A549 (cell line): Measurements from ENCODE around the gene PRRX2. TPM values are rescaled to one million over a fixed set of nuclear protein-coding genes. Genes with fewer than 3 reads are reported as not detected.

ENCODE experiments used
- ATAC-seq, 2 experiments: fragments of 200-7000 bp in 1 of 2; fragments of >200 bp in 1 of 2; cut with Nextera tagmentation in 1 of 2; cut with Tn5 transposase in 1 of 2; 3 replicates each; pipeline versions ENCODE4 v1.8.0 to v1.9.1; 2018 to 2020; ENCODE audit warnings: mild to moderate bottlenecking in 1 of 2, moderate library complexity in 1 of 2
- CTCF ChIA-PET: fragments of 300-600 bp; sonication (Branson Sonifier 250); formaldehyde crosslinking; extraction: SDS; loops from one replicate; lab custom pipeline; 2021; ENCODE audit warnings: antibody characterized with exemption, inconsistent platforms; lab: Yijun Ruan, JAX
- POLR2A ChIA-PET: fragments of 350-600 bp; formaldehyde crosslinking; extraction: SDS; loops from one replicate; lab custom pipeline; 2021; ENCODE audit warnings: antibody characterized with exemption, inconsistent platforms; lab: Yijun Ruan, JAX
- DNase-seq, 2 experiments: peaks; one replicate each; pipeline versions ENCODE4 v3.0.0 to v3.0.0-alpha.2; 2011 to 2016; ENCODE audit warnings: low read depth in 1 of 2, low spot score in 1 of 2
- FAIRE-seq: peaks from 2 replicates; lab custom pipeline; 2011; peaks lifted over from hg19 to GRCh38; lab: Jason Lieb, UNC
- H3K27ac ChIP-seq, 2 experiments: fragments of >200 bp; sonication (Bioruptor Twin); formaldehyde crosslinking; 3 replicates each; pipeline ENCODE4 v1.5.1; 2016 to 2017
- H3K4me1 ChIP-seq: fragments of >200 bp; sonication (Bioruptor Twin); formaldehyde crosslinking; 3 replicates; pipeline ENCODE4 v1.6.1; 2016
- H3K4me2 ChIP-seq: fragments of >200 bp; sonication (Bioruptor Twin); formaldehyde crosslinking; 3 replicates; pipeline ENCODE4 v1.6.1; 2016
- H3K4me3 ChIP-seq: fragments of >200 bp; sonication (Bioruptor Twin); formaldehyde crosslinking; 3 replicates; pipeline ENCODE4 v1.5.1; 2016
- H3K9me3 ChIP-seq: fragments of >200 bp; sonication (Bioruptor Twin); formaldehyde crosslinking; 3 replicates; pipeline ENCODE4 v1.6.1; 2016
- CHD2 ChIP-seq: fragments of 150-350 bp; IDR thresholded peaks from 2 replicates; pipeline ENCODE4 v1.6.1; 2014; ENCODE audit warnings: low read length; ENCODE audit not compliant: partially characterized antibody
- EHF ChIP-seq: fragments of 250-450 bp; sonication (Bioruptor Pico); IDR thresholded peaks from 2 replicates; pipeline ENCODE4 v1.5.0; 2020; ENCODE audit warnings: mild to moderate bottlenecking
- EHMT2 ChIP-seq: fragments of 200-600 bp; sonication (generic); IDR thresholded peaks from 2 replicates; pipeline ENCODE4 v1.6.1; 2016; ENCODE audit warnings: antibody characterized with exemption, low read depth, mild to moderate bottlenecking, moderate library complexity
- FOSL2 ChIP-seq, 2 experiments: fragments of 450-650 bp in 1 of 2; fragments of >200 bp in 1 of 2; sonication (Bioruptor Twin) in 1 of 2; formaldehyde crosslinking; IDR thresholded peaks; 2 replicates each; pipeline versions ENCODE4 v1.5.0 to v1.6.1; 2016 to 2020; ENCODE audit warnings: mild to moderate bottlenecking in 1 of 2, moderate library complexity in 1 of 2
- HOXB13 ChIP-seq: fragments of 250-450 bp; sonication (Bioruptor Pico); IDR thresholded peaks from 2 replicates; pipeline ENCODE4 v1.5.0; 2020; ENCODE audit warnings: low read depth, mild to moderate bottlenecking, moderate library complexity
- JUNB ChIP-seq: fragments of >200 bp; sonication (Bioruptor Twin); formaldehyde crosslinking; IDR thresholded peaks from 2 replicates; pipeline ENCODE4 v1.6.1; 2016
- KDM5A ChIP-seq: fragments of 200-600 bp; sonication (generic); IDR thresholded peaks from 2 replicates; pipeline ENCODE4 v1.6.1; 2016; ENCODE audit warnings: antibody characterized with exemption, mild to moderate bottlenecking
- MAFK ChIP-seq: fragments of 450-650 bp; IDR thresholded peaks from 2 replicates; pipeline ENCODE4 v1.6.1; 2014; ENCODE audit not compliant: partially characterized antibody
- MYC ChIP-seq: IDR thresholded peaks from 2 replicates; pipeline ENCODE4 v1.6.1; 2012; ENCODE audit warnings: mild to moderate bottlenecking, inconsistent platforms, low read length, improper control_type of control experiment, borderline replicate concordance
- NFE2L2 ChIP-seq: fragments of 150-350 bp; conservative IDR thresholded peaks from 2 replicates; pipeline ENCODE4 v1.6.1; 2014; ENCODE audit warnings: low read length
- NR3C1 ChIP-seq: fragments of >200 bp; sonication (Bioruptor Twin); formaldehyde crosslinking; IDR thresholded peaks from 3 replicates; pipeline ENCODE4 v1.6.1; 2017
- POLR2A ChIP-seq: IDR thresholded peaks from 2 replicates; pipeline ENCODE4 v1.6.1; 2012; ENCODE audit warnings: mild to moderate bottlenecking, low read length
- POLR2AphosphoS2 ChIP-seq: conservative IDR thresholded peaks from 2 replicates; pipeline ENCODE4 v1.6.1; 2012; ENCODE audit warnings: low read length, improper control_type of control experiment, inconsistent platforms
- RAD21 ChIP-seq, 2 experiments: fragments of >200 bp in 1 of 2; sonication (Bioruptor Twin) in 1 of 2; formaldehyde crosslinking in 1 of 2; IDR thresholded peaks in 1 of 2; conservative IDR thresholded peaks in 1 of 2; 2 replicates in 1 of 2; 3 replicates in 1 of 2; pipeline ENCODE4 v1.6.1; 2012 to 2018; ENCODE audit warnings: inconsistent platforms in 1 of 2
- RARB ChIP-seq: fragments of 250-450 bp; sonication (Bioruptor Pico); IDR thresholded peaks from 2 replicates; pipeline ENCODE4 v1.8.0; 2021; ENCODE audit warnings: mild to moderate bottlenecking, moderate library complexity
- SREBF2 ChIP-seq: fragments of 450-650 bp; IDR thresholded peaks from 2 replicates; pipeline ENCODE4 v1.6.1; 2014; ENCODE audit warnings: mild to moderate bottlenecking, moderate library complexity
- TP53 ChIP-seq: fragments of 250-450 bp; sonication (Bioruptor Pico); IDR thresholded peaks from 2 replicates; pipeline ENCODE4 v1.5.0; 2021; ENCODE audit warnings: mild to moderate bottlenecking, moderate library complexity
- whole genome bisulfite sequencing: methylation state at CpG from one replicate; pipeline ENCODE4 v1.1.6; 2017; ENCODE audit errors: missing lambda C conversion rate; 5-methylcytosine and 5-hydroxymethylcytosine counted together
- polyA plus RNA-seq, 4 experiments: library from polyadenylated mRNA; depleted of rRNA in 3 of 4; stranded (reverse); fragments of >200 nt; fragmentation: RNase III in 1 of 4; extraction: RNeasy Plus Mini Kit Qiagen cat#74134 plus additional on column Dnase treatment in 1 of 4; gene quantifications; 2 replicates in 3 of 4; 3 replicates in 1 of 4; pipeline ENCODE4 v1.2.3, GENCODE V29; 2011 to 2017
- TF ChIP-seq, protein P1 (sequence below): IDR thresholded peaks from 2 replicates; pipeline ENCODE4 v1.6.1; 2012
- TF ChIP-seq, protein P2 (sequence below): fragments of 250-450 bp; sonication (Bioruptor Pico); IDR thresholded peaks from 2 replicates; pipeline ENCODE4 v1.5.0; 2021; ENCODE audit warnings: mild to moderate bottlenecking, moderate library complexity, borderline replicate concordance
- TF ChIP-seq, protein P3 (sequence below): fragments of >200 bp; sonication (Bioruptor Twin); formaldehyde crosslinking; IDR thresholded peaks from 3 replicates; pipeline ENCODE4 v1.5.1; 2016
- TF ChIP-seq, protein P4 (sequence below): IDR thresholded peaks from 2 replicates; pipeline ENCODE4 v1.6.1; 2012; ENCODE audit warnings: low read depth, borderline replicate concordance
- TF ChIP-seq, protein P5 (sequence below): fragments of >200 bp; sonication (Bioruptor Twin); formaldehyde crosslinking; IDR thresholded peaks from 3 replicates; pipeline ENCODE4 v1.6.1; 2016

The PRRX2 gene
- polyA plus RNA-seq, 2 of the 4 experiments (the other 2 are of a cell fraction), result 0.90 to 2.7 TPM

DNA sequence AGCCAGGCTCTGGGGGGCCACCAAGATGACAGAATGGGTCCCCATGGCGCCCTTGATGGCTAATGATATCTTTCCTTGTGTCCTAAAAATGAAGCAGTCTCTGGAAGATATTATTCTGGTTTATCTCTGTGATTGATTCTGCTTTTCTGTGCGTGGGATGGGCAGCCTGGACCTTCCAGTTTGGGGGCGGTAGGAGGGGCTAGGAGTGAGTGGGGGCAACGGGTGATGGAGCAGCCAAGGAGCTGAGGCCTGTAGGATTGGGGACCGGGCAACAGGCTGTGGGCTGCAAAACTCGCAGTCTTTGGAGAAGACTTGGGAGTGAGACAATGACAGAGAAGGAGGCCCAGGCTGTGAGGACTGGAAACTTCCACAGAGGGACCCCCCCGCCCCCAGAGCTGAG lies 8.8 kb downstream of the PRRX2 start:
- no peak for ATAC-seq
- TF ChIP-seq EHF (CRISPR knock-in tag), result no peak
- no peak for TF ChIP-seq MAFK
- TF ChIP-seq HOXB13 (CRISPR knock-in tag), result no peak
- TF ChIP-seq, protein P1, sequence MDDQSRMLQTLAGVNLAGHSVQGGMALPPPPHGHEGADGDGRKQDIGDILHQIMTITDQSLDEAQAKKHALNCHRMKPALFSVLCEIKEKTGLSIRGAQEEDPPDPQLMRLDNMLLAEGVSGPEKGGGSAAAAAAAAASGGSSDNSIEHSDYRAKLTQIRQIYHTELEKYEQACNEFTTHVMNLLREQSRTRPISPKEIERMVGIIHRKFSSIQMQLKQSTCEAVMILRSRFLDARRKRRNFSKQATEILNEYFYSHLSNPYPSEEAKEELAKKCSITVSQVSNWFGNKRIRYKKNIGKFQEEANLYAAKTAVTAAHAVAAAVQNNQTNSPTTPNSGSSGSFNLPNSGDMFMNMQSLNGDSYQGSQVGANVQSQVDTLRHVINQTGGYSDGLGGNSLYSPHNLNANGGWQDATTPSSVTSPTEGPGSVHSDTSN, result no peak
- WGBS, result 72% methylated on average over 7 of the region's 7 CpGs
- H3K4me3 ChIP-seq, result no peak overlapping the region
- no peak for DNase-seq
- H3K9me3 ChIP-seq, result no peaks in the 10 kb centered on the region
- no peak overlapping the region for H3K27ac ChIP-seq
- no peak overlapping the region for H3K4me2 ChIP-seq
- CTCF ChIA-PET, result interaction anchor here (1.1 to 4.5 kb wide), 8 partner anchors 12 to 116 kb away, joined by 3 to 22 read pairs (median 4); no protein-coding TSS in a partner anchor
- H3K4me1 ChIP-seq, result no peaks in the 10 kb centered on the region
- FAIRE-seq, result no peak
- POLR2A ChIA-PET, result no interaction called here

DNA sequence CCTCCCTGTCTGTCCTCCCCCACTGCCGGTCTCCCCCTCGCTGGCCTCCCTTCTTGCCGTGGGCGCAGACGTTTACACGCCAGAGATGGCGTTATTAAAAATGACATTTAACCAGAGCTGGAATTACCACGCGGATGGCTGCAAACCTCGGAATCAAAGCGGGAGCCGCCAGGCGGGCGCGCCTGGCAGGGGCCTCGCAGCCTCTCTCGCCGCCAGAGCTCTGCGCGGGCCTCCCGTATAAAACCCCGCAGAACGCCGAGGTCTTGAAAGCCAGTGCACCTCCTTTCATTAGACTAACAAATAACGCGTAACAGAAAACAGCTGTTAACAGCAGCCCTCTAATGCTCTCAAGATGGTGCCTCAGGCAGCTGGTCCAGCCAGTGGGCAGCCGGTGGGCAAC lies 10.2 kb downstream of the PRRX2 start:
- WGBS, result 92% methylated on average over 23 of the region's 27 CpGs
- no peak for FAIRE-seq
- Histone ChIP-seq H3K4me2 (no peak overlapping the region), H3K9me3 (no peaks in the 10 kb centered on the region), H3K27ac (no peak overlapping the region), H3K4me3 (no peak overlapping the region), H3K4me1 (no peaks in the 10 kb centered on the region)
- ChIA-PET POLR2A (no interaction called here), CTCF (interaction anchor here (0.5 to 4.5 kb wide), 8 partner anchors 10 to 108 kb away, joined by 3 to 22 read pairs (median 6); no protein-coding TSS in a partner anchor)
- ATAC-seq, result no peak
- TF ChIP-seq NFE2L2, result no peak
- TF ChIP-seq, protein P2, sequence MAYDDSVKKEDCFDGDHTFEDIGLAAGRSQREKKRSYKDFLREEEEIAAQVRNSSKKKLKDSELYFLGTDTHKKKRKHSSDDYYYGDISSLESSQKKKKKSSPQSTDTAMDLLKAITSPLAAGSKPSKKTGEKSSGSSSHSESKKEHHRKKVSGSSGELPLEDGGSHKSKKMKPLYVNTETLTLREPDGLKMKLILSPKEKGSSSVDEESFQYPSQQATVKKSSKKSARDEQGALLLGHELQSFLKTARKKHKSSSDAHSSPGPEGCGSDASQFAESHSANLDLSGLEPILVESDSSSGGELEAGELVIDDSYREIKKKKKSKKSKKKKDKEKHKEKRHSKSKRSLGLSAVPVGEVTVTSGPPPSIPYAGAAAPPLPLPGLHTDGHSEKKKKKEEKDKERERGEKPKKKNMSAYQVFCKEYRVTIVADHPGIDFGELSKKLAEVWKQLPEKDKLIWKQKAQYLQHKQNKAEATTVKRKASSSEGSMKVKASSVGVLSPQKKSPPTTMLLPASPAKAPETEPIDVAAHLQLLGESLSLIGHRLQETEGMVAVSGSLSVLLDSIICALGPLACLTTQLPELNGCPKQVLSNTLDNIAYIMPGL (CRISPR knock-in tag), result no peak
- no peak for TF ChIP-seq RARB (CRISPR knock-in tag)
- no peak for TF ChIP-seq JUNB
- no peak for TF ChIP-seq EHF (CRISPR knock-in tag)
- DNase-seq, result no peak

DNA sequence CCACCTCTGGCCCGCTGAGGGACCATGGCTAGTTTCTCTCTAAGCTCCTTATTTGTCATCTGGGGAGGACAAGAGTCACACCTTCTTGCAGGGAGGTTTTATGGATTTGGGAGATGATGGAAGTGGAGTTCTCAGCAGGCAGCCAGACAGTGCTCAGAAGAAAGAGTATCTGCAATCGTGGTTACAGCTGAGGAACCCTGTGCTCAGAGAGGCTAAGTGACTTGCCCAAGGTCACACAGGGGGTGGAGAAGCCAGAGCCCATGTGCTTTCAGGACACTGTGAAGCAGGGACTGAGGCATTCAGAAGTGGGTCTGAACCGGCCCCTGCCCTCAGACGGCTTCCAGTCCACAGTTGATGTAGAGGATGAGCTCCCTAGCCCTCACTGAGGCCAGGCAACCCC lies 10.8 kb downstream of the PRRX2 start:
- H3K27ac ChIP-seq, result no peak overlapping the region
- ATAC-seq, result no peak
- POLR2A ChIA-PET, result no interaction called here

More for the DNA sequence above, 10.8 kb downstream of the PRRX2 start:
- no peaks in the 10 kb centered on the region for H3K4me1 ChIP-seq
- FAIRE-seq, result no peak
- WGBS, result 68% methylated on average over 4 of the region's 4 CpGs
- CTCF ChIA-PET, result interaction anchor here (0.5 to 4.5 kb wide), 8 partner anchors 25 to 1710 kb away, joined by 3 to 22 read pairs (median 6); no protein-coding TSS in a partner anchor
- no peak overlapping the region for H3K4me3 ChIP-seq
- no peak for DNase-seq
- TF ChIP-seq POLR2A, result no peak
- TF ChIP-seq EHMT2, result no peak
- TF ChIP-seq, protein P2 (CRISPR knock-in tag), result no peak
- TF ChIP-seq JUNB, result no peak
- TF ChIP-seq POLR2AphosphoS2, result no peak
- no peak for TF ChIP-seq MYC
- TF ChIP-seq NR3C1, result no peak
- TF ChIP-seq, protein P3, sequence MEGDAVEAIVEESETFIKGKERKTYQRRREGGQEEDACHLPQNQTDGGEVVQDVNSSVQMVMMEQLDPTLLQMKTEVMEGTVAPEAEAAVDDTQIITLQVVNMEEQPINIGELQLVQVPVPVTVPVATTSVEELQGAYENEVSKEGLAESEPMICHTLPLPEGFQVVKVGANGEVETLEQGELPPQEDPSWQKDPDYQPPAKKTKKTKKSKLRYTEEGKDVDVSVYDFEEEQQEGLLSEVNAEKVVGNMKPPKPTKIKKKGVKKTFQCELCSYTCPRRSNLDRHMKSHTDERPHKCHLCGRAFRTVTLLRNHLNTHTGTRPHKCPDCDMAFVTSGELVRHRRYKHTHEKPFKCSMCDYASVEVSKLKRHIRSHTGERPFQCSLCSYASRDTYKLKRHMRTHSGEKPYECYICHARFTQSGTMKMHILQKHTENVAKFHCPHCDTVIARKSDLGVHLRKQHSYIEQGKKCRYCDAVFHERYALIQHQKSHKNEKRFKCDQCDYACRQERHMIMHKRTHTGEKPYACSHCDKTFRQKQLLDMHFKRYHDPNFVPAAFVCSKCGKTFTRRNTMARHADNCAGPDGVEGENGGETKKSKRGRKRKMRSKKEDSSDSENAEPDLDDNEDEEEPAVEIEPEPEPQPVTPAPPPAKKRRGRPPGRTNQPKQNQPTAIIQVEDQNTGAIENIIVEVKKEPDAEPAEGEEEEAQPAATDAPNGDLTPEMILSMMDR, result no peak
- no peak for TF ChIP-seq SREBF2
- TF ChIP-seq, protein P4, sequence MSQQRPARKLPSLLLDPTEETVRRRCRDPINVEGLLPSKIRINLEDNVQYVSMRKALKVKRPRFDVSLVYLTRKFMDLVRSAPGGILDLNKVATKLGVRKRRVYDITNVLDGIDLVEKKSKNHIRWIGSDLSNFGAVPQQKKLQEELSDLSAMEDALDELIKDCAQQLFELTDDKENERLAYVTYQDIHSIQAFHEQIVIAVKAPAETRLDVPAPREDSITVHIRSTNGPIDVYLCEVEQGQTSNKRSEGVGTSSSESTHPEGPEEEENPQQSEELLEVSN, result no peak
- no peak for TF ChIP-seq HOXB13 (CRISPR knock-in tag)
- TF ChIP-seq, protein P1, result no peak
- TF ChIP-seq KDM5A, result no peak
- no peak for TF ChIP-seq FOSL2 (IDR thresholded peaks at IDR 0.05)
- no peak for TF ChIP-seq FOSL2 (CRISPR knock-in tag; IDR thresholded peaks at IDR 0.05)
- TF ChIP-seq TP53 (CRISPR knock-in tag), result no peak
- no peak for TF ChIP-seq RAD21 (conservative IDR thresholded peaks at IDR 0.05 in 1 of 2, IDR thresholded peaks at IDR 0.05 in 1 of 2)
- TF ChIP-seq NFE2L2, result no peak
- TF ChIP-seq CHD2, result no peak
- TF ChIP-seq, protein P5, sequence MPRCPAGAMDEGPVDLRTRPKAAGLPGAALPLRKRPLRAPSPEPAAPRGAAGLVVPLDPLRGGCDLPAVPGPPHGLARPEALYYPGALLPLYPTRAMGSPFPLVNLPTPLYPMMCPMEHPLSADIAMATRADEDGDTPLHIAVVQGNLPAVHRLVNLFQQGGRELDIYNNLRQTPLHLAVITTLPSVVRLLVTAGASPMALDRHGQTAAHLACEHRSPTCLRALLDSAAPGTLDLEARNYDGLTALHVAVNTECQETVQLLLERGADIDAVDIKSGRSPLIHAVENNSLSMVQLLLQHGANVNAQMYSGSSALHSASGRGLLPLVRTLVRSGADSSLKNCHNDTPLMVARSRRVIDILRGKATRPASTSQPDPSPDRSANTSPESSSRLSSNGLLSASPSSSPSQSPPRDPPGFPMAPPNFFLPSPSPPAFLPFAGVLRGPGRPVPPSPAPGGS, result no peak
- no peak overlapping the region for H3K4me2 ChIP-seq
- no peaks in the 10 kb centered on the region for H3K9me3 ChIP-seq
